ENCODE measurements around the gene RASSF8. TPM values are rescaled to one million over a fixed set of nuclear protein-coding genes. Genes with fewer than 3 reads are reported as not detected.

Gene RASSF8
- total and polyA plus RNA-seq, 9 of the 15 experiments (the other 6 are each of a cell fraction or from before 2014, with no cell fraction given) = 0.01 to 0.36 (median 0.12) TPM; not detected in 1

- in situ Hi-C loops (cut with MboI) = no loop called here
Measured at GRCh38 chr12:26021534-26021933, 63.1 kb downstream of the RASSF8 start.

More at GRCh38 chr12:26021534-26021933, 63.1 kb downstream of the RASSF8 start:
- Histone ChIP-seq H3K9me1 (ENCODE audit: control insufficient read depth, insufficient read depth, low read length) (no peaks in the 10 kb centered on the region), H3K4me3 (no peak overlapping the region), H3K9me3 (replicated peaks; ENCODE audit: control insufficient read depth, insufficient read depth, low read depth, low read length) (no peaks in the 10 kb centered on the region), H3K9ac (ENCODE audit: insufficient read depth in 1 of 2, low read depth in 2 of 2, low read length in 2 of 2) (no peak overlapping the region), H3K27me3 (ENCODE audit: control insufficient read depth in 2 of 2, insufficient read depth in 2 of 2, low read length in 2 of 2) (no peaks in the 10 kb centered on the region; a peak in 1 of 5 replicates), H3K4me2 (ENCODE audit: insufficient read depth, low read length) (no peak overlapping the region), H3K4me1 (replicated peaks in 1 of 2; ENCODE audit: control insufficient read depth in 2 of 2, insufficient read depth in 2 of 2, low read length in 2 of 2) (no peaks in the 10 kb centered on the region), H4K20me1 (replicated peaks; ENCODE audit: control insufficient read depth, insufficient read depth, low read length) (no peaks in the 10 kb centered on the region), H3K79me2 (ENCODE audit: control insufficient read depth, insufficient read depth, low read length) (no peaks in the 10 kb centered on the region), H2AFZ (ENCODE audit: low read depth, low read length) (no peak overlapping the region), H3K36me3 (ENCODE audit: control insufficient read depth, insufficient read depth, low read length) (no peaks in the 10 kb centered on the region), H3K27ac (ENCODE audit: extremely low read depth, low read depth, low read length) (no peak overlapping the region)
- 0% methylated on average over 2 of the region's 2 CpGs for WGBS (ENCODE audit: insufficient coverage, low coverage, missing lambda C conversion rate)
- ATAC-seq = no peak
- DNase-seq (ENCODE audit: extremely low read depth in 1 of 4, low spot score in 3 of 4) = no peak
- BruUV-seq (replicated peaks) = no TSS peak
- ChIA-PET CTCF (ENCODE audit: low intra/inter-chr PET ratio) (no interaction called here), POLR2A (interaction anchor here (0.6 kb wide), 1 partner anchor 424 kb away, joined by 3 read pairs; no protein-coding TSS in a partner anchor)
- FAIRE-seq = no peak
- intact Hi-C loops (cut with micrococcal nuclease) = no loop called here
- TF ChIP-seq, protein P1, sequence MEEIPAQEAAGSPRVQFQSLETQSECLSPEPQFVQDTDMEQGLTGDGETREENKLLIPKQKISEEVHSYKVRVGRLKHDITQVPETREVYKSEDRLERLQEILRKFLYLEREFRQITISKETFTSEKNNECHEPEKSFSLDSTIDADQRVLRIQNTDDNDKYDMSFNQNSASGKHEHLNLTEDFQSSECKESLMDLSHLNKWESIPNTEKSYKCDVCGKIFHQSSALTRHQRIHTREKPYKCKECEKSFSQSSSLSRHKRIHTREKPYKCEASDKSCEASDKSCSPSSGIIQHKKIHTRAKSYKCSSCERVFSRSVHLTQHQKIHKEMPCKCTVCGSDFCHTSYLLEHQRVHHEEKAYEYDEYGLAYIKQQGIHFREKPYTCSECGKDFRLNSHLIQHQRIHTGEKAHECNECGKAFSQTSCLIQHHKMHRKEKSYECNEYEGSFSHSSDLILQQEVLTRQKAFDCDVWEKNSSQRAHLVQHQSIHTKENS (CRISPR knock-in tag; IDR thresholded peaks at IDR 0.05) = no peak
- TF ChIP-seq ZC3H4 (CRISPR knock-in tag; IDR thresholded peaks at IDR 0.05; ENCODE audit: borderline replicate concordance) (no peak), NR1H2 (CRISPR knock-in tag; IDR thresholded peaks at IDR 0.05) (no peak), ZZZ3 (IDR thresholded peaks at IDR 0.05) (no peak), NBN (IDR thresholded peaks at IDR 0.05; ENCODE audit: low read depth) (no peak), ZHX1 (conservative IDR thresholded peaks at IDR 0.05; ENCODE audit: low read length) (no peak), TGIF2 (CRISPR knock-in tag; IDR thresholded peaks at IDR 0.05) (no peak), PYGO2 (tag; IDR thresholded peaks at IDR 0.05) (no peak)
